ENCODE data around the gene ABCD2.

ABCD2 gene

GRCh38 chr12:39616251-39616650, 3.4 kb downstream of the ABCD2 start:
- Histone ChIP-seq H3K4me1 (ENCODE audit: insufficient read depth, poor library complexity, severe bottlenecking) (peaks cover 5% of the 10 kb centered on the region), H3K4me3 (ENCODE audit: severe bottlenecking) (no peak overlapping the region), H3K27ac (ENCODE audit: poor library complexity, severe bottlenecking) (no peak overlapping the region), H3K27me3 (ENCODE audit: insufficient read depth, poor library complexity, severe bottlenecking) (no peaks in the 10 kb centered on the region), H3K9me3 (ENCODE audit: severe bottlenecking) (no peaks in the 10 kb centered on the region), H3K36me3 (ENCODE audit: low read depth) (no peaks in the 10 kb centered on the region)
- TF ChIP-seq, protein P1, sequence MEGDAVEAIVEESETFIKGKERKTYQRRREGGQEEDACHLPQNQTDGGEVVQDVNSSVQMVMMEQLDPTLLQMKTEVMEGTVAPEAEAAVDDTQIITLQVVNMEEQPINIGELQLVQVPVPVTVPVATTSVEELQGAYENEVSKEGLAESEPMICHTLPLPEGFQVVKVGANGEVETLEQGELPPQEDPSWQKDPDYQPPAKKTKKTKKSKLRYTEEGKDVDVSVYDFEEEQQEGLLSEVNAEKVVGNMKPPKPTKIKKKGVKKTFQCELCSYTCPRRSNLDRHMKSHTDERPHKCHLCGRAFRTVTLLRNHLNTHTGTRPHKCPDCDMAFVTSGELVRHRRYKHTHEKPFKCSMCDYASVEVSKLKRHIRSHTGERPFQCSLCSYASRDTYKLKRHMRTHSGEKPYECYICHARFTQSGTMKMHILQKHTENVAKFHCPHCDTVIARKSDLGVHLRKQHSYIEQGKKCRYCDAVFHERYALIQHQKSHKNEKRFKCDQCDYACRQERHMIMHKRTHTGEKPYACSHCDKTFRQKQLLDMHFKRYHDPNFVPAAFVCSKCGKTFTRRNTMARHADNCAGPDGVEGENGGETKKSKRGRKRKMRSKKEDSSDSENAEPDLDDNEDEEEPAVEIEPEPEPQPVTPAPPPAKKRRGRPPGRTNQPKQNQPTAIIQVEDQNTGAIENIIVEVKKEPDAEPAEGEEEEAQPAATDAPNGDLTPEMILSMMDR (IDR thresholded peaks at IDR 0.05; ENCODE audit: poor library complexity, severe bottlenecking): no peak
- ATAC-seq (ENCODE audit: low read depth): no peak
- no peak for DNase-seq (ENCODE audit: low spot score)

DNA sequence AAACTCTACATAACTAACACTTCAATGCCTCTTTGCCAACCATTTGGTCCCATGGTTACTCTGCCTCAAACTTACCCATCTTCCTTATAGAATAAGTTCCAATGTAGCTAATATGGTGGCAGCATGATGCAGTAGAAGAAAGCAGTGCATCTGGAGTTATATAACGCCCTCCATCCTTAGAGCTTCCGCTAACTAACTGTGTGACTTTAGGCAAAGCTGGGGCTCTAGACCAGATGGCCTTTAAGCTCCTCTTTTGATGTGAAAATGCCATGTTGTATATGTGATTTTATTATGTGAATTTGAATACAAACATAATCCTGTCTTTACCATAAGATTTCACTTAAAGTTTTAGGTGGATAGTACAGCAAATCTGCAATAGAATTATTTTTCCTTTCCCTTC, 6.1 kb downstream of the ABCD2 start:
- DNase-seq (ENCODE audit: low spot score): no peak

DNA sequence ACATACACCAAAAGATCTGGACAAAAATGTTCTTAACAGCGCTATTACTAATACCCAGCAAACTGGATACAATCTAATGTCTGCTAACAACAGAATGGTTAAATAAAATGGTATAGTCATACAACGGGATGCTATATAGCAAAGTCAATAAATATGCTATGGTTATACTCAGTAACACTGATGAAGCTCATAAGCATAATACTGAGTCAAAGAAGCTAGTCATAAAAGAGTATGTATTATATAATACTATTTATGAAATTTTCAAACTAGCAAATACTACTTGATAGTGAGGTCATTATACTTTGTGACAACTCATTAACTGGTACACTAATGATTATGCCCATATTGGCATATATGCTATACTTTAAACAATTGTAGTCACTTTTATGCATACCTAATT, 7.4 kb downstream of the ABCD2 start:
- ATAC-seq (ENCODE audit: low read depth) (no peak), DNase-seq (ENCODE audit: low spot score) (no peak)
- Histone ChIP-seq H3K4me1 (ENCODE audit: insufficient read depth, poor library complexity, severe bottlenecking) (peaks cover 1% of the 10 kb centered on the region), H3K36me3 (ENCODE audit: low read depth) (no peaks in the 10 kb centered on the region), H3K27ac (ENCODE audit: poor library complexity, severe bottlenecking) (no peak overlapping the region), H3K27me3 (ENCODE audit: insufficient read depth, poor library complexity, severe bottlenecking) (no peaks in the 10 kb centered on the region), H3K4me3 (ENCODE audit: severe bottlenecking) (no peak overlapping the region), H3K9me3 (ENCODE audit: severe bottlenecking) (no peaks in the 10 kb centered on the region)
- TF ChIP-seq, protein P1 (IDR thresholded peaks at IDR 0.05; ENCODE audit: poor library complexity, severe bottlenecking): no peak

More for the DNA sequence above, 6.1 kb downstream of the ABCD2 start:
- Histone ChIP-seq H3K4me3 (ENCODE audit: severe bottlenecking) (no peak overlapping the region), H3K27ac (ENCODE audit: poor library complexity, severe bottlenecking) (no peak overlapping the region), H3K4me1 (ENCODE audit: insufficient read depth, poor library complexity, severe bottlenecking) (no peaks in the 10 kb centered on the region), H3K27me3 (ENCODE audit: insufficient read depth, poor library complexity, severe bottlenecking) (no peaks in the 10 kb centered on the region), H3K9me3 (ENCODE audit: severe bottlenecking) (no peaks in the 10 kb centered on the region), H3K36me3 (ENCODE audit: low read depth) (no peaks in the 10 kb centered on the region)
- TF ChIP-seq, protein P1 (IDR thresholded peaks at IDR 0.05; ENCODE audit: poor library complexity, severe bottlenecking): no peak
- ATAC-seq (ENCODE audit: low read depth): no peak

GRCh38 chr12:39611818-39612217, 7.8 kb downstream of the ABCD2 start:
- ATAC-seq (ENCODE audit: low read depth) (no peak), DNase-seq (ENCODE audit: low spot score) (no peak)
- TF ChIP-seq, protein P1 (IDR thresholded peaks at IDR 0.05; ENCODE audit: poor library complexity, severe bottlenecking): no peak
- H3K36me3 ChIP-seq (ENCODE audit: low read depth): no peaks in the 10 kb centered on the region
- peaks cover 5% of the 10 kb centered on the region for H3K4me1 ChIP-seq (ENCODE audit: insufficient read depth, poor library complexity, severe bottlenecking)
- H3K27me3 ChIP-seq (ENCODE audit: insufficient read depth, poor library complexity, severe bottlenecking): no peaks in the 10 kb centered on the region
- H3K4me3 ChIP-seq (ENCODE audit: severe bottlenecking): no peak overlapping the region
- H3K9me3 ChIP-seq (ENCODE audit: severe bottlenecking): no peaks in the 10 kb centered on the region
- no peak overlapping the region for H3K27ac ChIP-seq (ENCODE audit: poor library complexity, severe bottlenecking)

GRCh38 chr12:39610436-39611025, 9.1 kb downstream of the ABCD2 start:
- ATAC-seq (ENCODE audit: low read depth) (no peak), DNase-seq (ENCODE audit: low spot score) (no peak)
- Histone ChIP-seq H3K27ac (ENCODE audit: poor library complexity, severe bottlenecking) (no peak overlapping the region), H3K9me3 (ENCODE audit: severe bottlenecking) (no peaks in the 10 kb centered on the region), H3K4me3 (ENCODE audit: severe bottlenecking) (no peak overlapping the region), H3K4me1 (ENCODE audit: insufficient read depth, poor library complexity, severe bottlenecking) (peaks cover 17% of the 10 kb centered on the region), H3K36me3 (ENCODE audit: low read depth) (no peaks in the 10 kb centered on the region), H3K27me3 (ENCODE audit: insufficient read depth, poor library complexity, severe bottlenecking) (no peaks in the 10 kb centered on the region)
- TF ChIP-seq, protein P1 (IDR thresholded peaks at IDR 0.05; ENCODE audit: poor library complexity, severe bottlenecking): no peak
